Fibroblast of mammary gland (primary cell): ENCODE measurements around the gene PCSK5.
A peak's percentile ranks its signal among the peaks of the same experiment; 100 is the strongest.
"Not testable (repeated sequence)": the region's sequence is repeated elsewhere in the genome, so short reads cannot be mapped to it uniquely, and the experiment has no call there.

Experiments
- DNase-seq: peaks from one replicate; pipeline ENCODE4 v3.0.0-alpha.2; 2010; ENCODE audit warnings: low read depth
- H3K4me3 ChIP-seq: 2 replicates; pipeline ENCODE4 v1.5.1; 2011; ENCODE audit warnings: low read depth, mild to moderate bottlenecking, low read length, moderate library complexity; ENCODE audit not compliant: control insufficient read depth
- CTCF ChIP-seq: conservative IDR thresholded peaks from 2 replicates; pipeline ENCODE4 v1.5.1; 2011; ENCODE audit warnings: low read depth, low read length, inconsistent platforms; ENCODE audit not compliant: control insufficient read depth, insufficient read depth

Gene PCSK5

GRCh38 chr9:76314321-76314720, 423.8 kb downstream of the PCSK5 start:
- TF ChIP-seq CTCF, result no peak
- no peak overlapping the region for H3K4me3 ChIP-seq
- DNase-seq, result no peak

- H3K4me3 ChIP-seq, result no peak overlapping the region
- DNase-seq, result no peak
- TF ChIP-seq CTCF, result no peak
These were observed 425.6 kb downstream of the PCSK5 start for GRCh38 chr9:76316069-76316468.

- DNase-seq, H3K4me3 ChIP-seq: not testable (repeated sequence)
These were observed 429.0 kb downstream of the PCSK5 start for GRCh38 chr9:76319466-76319865.

- peak; percentile 73 for DNase-seq
These were observed 430.8 kb downstream of the PCSK5 start for GRCh38 chr9:76321195-76321828.

GRCh38 chr9:76322810-76323209, 432.3 kb downstream of the PCSK5 start:
- no peak for TF ChIP-seq CTCF
- H3K4me3 ChIP-seq, result no peak overlapping the region
- no peak for DNase-seq

More at GRCh38 chr9:76321195-76321828, 430.8 kb downstream of the PCSK5 start:
- H3K4me3 ChIP-seq, result no peak overlapping the region
- TF ChIP-seq CTCF, result no peak

GRCh38 chr9:76323490-76323889, 433.0 kb downstream of the PCSK5 start:
- no peak for DNase-seq

GRCh38 chr9:76324030-76324429, 433.6 kb downstream of the PCSK5 start:
- H3K4me3 ChIP-seq, DNase-seq: not testable (repeated sequence)

More at GRCh38 chr9:76323490-76323889, 433.0 kb downstream of the PCSK5 start:
- TF ChIP-seq CTCF, result no peak
- H3K4me3 ChIP-seq, result no peak overlapping the region

- H3K4me3 ChIP-seq, result no peak overlapping the region
These were observed 439.6 kb downstream of the PCSK5 start for GRCh38 chr9:76330034-76330433.

More at GRCh38 chr9:76330034-76330433, 439.6 kb downstream of the PCSK5 start:
- no peak for DNase-seq
- TF ChIP-seq CTCF, result no peak
